Epithelial cell of proximal tubule (primary cell): ENCODE results near the gene DDX42. TPM values are rescaled to one million over a fixed set of nuclear protein-coding genes. Genes with fewer than 3 reads are reported as not detected.

Experiments
- DNase-seq: peaks from one replicate; pipeline ENCODE4 v3.0.0-alpha.2; 2011; ENCODE audit warnings: low read depth
- H3K4me3 ChIP-seq: 2 replicates; pipeline ENCODE4 v1.5.1; 2011; ENCODE audit warnings: low read depth, mild to moderate bottlenecking, low read length
- total RNA-seq: library from RNA; depleted of rRNA; stranded (reverse); fragments of >200 nt; gene quantifications from 2 replicates; pipeline ENCODE4 v1.2.3, GENCODE V29; 2015
- TF ChIP-seq, protein P1 (sequence below): conservative IDR thresholded peaks from 2 replicates; pipeline ENCODE4 v1.5.1; 2012; ENCODE audit warnings: low read depth, mild to moderate bottlenecking, low read length

DDX42 gene
- total RNA-seq, 1 donor from 2014 or later = 44.6 TPM

DNA sequence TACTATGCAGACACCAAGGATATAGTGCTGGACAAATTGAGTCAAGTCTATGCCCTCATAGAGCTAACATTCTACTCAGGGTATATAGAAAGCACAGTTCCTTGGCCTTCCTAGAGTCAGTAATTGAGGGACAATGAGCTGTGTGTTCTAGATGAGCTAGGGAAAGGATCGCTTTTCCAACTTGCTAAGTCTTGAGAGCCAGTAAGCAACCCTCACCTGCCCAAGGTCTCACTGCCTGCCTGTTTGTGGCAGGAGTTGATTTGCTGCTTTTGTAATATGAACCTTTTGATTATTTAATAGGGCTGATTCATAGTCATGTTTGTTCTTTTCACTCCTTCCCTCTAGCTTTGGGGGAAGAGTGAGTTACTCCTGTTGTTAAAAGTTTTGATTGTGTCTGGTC, 6.5 kb downstream of the DDX42 start:
- DNase-seq = no peak
- TF ChIP-seq, protein P1, sequence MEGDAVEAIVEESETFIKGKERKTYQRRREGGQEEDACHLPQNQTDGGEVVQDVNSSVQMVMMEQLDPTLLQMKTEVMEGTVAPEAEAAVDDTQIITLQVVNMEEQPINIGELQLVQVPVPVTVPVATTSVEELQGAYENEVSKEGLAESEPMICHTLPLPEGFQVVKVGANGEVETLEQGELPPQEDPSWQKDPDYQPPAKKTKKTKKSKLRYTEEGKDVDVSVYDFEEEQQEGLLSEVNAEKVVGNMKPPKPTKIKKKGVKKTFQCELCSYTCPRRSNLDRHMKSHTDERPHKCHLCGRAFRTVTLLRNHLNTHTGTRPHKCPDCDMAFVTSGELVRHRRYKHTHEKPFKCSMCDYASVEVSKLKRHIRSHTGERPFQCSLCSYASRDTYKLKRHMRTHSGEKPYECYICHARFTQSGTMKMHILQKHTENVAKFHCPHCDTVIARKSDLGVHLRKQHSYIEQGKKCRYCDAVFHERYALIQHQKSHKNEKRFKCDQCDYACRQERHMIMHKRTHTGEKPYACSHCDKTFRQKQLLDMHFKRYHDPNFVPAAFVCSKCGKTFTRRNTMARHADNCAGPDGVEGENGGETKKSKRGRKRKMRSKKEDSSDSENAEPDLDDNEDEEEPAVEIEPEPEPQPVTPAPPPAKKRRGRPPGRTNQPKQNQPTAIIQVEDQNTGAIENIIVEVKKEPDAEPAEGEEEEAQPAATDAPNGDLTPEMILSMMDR = no peak
- H3K4me3 ChIP-seq = no peak overlapping the region

DNA sequence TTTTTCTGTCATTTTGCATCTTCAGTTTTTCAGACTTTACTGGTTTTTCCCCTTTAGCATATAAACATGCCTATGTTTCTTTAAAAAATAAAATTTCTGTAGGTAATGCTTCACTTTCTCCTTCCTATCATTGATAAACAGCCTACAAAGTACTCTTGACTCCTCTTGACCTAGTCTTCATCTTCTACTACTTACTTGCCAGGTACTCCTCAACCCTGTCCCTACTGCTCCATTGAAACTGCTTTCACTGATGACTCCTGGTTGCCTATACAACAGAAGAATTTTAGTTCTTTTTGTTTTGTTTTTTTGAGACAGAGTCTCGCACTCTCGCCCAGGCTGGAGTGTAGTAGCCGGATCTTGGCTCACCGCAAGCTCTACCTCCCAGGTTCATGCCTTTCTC, 7.0 kb downstream of the DDX42 start:
- no peak overlapping the region for H3K4me3 ChIP-seq
- no peak for DNase-seq
- TF ChIP-seq, protein P1 = no peak

DNA sequence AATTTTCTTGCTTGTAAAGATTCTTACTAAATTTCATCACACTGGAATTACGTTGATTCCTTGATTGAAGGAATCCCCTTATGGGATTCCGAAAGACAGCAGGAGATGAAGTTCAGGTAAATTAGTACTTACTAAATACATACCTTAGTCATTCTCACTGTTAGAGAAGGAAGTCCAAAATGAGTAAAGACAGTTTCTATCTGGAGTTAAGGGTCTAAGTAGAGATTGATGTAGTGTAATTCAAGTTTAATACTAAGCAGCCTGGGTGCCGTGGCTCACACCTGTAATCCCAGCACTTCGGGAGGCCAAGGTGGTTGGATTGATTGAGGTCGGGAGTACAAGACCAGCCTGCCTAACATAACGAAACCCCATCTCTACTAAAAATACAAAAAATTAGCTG, 9.6 kb downstream of the DDX42 start:
- H3K4me3 ChIP-seq = no peak overlapping the region
- TF ChIP-seq, protein P1 = no peak
- no peak for DNase-seq

DNA sequence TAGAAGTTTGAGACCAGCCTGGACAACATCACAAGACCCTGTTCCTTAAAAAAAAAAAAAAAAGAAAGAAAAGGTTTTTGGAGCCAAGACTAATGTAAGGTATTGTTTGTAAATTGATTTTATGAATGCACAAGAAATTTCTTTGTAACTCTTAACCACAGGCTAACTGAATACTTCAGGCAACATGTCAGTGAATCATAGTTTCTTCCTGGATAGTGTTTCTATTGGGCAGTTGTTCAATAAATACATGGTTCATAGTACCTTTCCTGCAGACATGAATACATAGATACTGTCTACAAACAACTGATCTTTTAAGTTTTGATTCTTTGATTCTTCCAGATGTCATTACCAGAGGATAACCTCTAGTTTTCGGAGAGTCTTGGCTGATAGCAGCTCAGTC, 11.6 kb downstream of the DDX42 start:
- DNase-seq = no peak
- no peak overlapping the region for H3K4me3 ChIP-seq
- TF ChIP-seq, protein P1 = no peak

DNA sequence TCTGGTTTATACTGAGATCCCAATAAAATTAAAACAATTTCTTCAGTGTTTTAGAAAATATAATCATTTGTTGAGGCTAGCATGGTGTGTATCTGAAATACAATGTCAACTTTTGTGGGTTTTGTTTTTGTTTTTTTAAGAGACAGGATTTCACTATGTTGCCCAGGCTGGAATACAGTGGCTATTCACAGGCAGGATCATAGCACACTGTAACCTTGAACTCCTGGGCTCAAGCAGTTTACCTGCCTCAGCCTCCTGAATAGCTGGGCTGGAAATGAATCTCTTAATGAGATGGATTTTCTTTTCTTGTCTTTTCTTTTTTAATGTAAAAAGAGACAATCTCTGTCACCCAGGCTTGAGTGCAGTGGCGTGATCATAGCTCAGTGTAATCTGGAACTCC, 12.1 kb downstream of the DDX42 start:
- TF ChIP-seq, protein P1 = no peak
- no peak overlapping the region for H3K4me3 ChIP-seq
- DNase-seq = no peak

DNA sequence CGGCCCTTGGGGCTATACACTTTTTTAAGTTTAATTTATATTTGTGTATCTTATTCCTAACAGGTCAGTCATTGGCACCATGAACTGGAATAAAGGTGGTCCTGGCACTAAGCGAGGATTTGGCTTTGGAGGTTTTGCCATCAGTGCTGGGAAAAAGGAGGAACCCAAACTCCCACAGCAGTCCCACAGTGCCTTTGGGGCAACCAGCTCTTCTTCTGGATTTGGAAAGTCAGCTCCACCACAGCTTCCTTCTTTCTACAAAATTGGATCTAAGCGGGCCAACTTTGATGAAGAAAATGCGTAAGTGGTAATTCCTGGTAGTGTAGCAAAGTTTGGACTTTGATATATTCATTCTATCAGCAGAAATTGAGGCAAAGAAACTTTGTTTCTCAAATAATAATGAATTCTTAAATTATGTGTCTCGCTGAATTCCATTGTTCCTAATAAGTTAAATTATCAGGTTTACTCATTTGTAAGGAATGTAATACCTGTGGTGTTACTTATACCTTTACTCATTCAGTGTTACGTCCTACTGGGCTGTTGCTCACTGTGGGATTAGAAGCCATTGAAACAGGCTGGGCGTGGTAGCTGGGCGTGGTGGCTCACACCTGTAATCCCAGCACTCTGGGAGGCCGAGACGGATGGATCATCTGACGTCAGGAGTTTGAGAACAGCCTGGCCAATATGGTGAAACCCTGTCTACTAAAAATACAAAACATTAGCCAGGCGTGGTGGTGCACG, 13.2 kb downstream of the DDX42 start:
- H3K4me3 ChIP-seq = no peak overlapping the region
- DNase-seq = no peak
- TF ChIP-seq, protein P1 = no peak

DNA sequence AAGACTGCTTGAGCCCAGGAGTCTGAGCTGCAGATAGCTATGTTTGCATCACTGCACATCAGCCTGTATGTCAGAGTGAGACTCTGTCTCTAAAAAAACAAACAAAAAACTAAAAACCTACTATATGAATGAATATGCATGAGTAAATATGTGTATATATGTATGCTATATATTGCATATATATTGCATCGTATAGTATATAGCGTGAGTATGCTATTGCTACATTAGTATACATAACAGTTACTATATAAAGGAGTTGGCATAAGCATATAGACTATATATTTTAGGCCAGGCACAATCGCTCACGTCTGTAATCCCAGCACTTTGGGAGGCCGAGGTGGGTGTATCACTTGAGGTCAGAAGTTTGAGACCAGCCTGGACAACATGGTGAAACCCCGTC, 16.1 kb downstream of the DDX42 start:
- H3K4me3 ChIP-seq = no peak overlapping the region
- TF ChIP-seq, protein P1 = no peak
- no peak for DNase-seq
